Panc1 (cell line): ENCODE data around the gene PCNX1. TPM values are rescaled to one million over a fixed set of nuclear protein-coding genes. Genes with fewer than 3 reads are reported as not detected.
"Not testable (repeated sequence)": the region's sequence is repeated elsewhere in the genome, so short reads cannot be mapped to it uniquely, and the experiment has no call there.

Experiments used
- ATAC-seq: fragments of 200-7000 bp; cut with Tn5 transposase; 2 replicates; pipeline ENCODE4 v1.9.1; 2020; ENCODE audit warnings: mild to moderate bottlenecking, moderate library complexity
- BruUV-seq: library from RNA; stranded (reverse); fragments of 400-500 nt; replicated peaks from 2 replicates; lab custom pipeline; 2021; lab: Mats Ljungman, UMichigan
- CTCF ChIA-PET: fragments of 300-600 bp; sonication (Branson Sonifier 250); formaldehyde crosslinking; loops from one replicate; lab custom pipeline; 2022; ENCODE audit warnings: antibody characterized with exemption; lab: Charles Lee
- POLR2A ChIA-PET: fragments of 300-600 bp; sonication (Branson Sonifier 250); formaldehyde crosslinking; loops from one replicate; lab custom pipeline; 2022; ENCODE audit warnings: antibody characterized with exemption; lab: Charles Lee
- DNase-seq: peaks from one replicate; pipeline ENCODE4 v3.0.0-alpha.2; 2010; ENCODE audit warnings: low read depth, low spot score
- H3K27ac ChIP-seq: 2 replicates; pipeline ENCODE4 v1.5.1; 2011; ENCODE audit warnings: mild to moderate bottlenecking, low read length, inconsistent platforms
- H3K27me3 ChIP-seq: fragments of 200-500 bp; sonication (Bioruptor generic); 2 replicates; pipeline ENCODE4 v1.6.0; 2014; ENCODE audit warnings: low read length, inconsistent platforms; ENCODE audit not compliant: control insufficient read depth, insufficient read depth
- H3K36me3 ChIP-seq: fragments of 200-500 bp; sonication (Bioruptor generic); 2 replicates; pipeline ENCODE4 v1.5.1; 2014; ENCODE audit warnings: inconsistent platforms, mild to moderate bottlenecking, low read length, moderate library complexity; ENCODE audit not compliant: control insufficient read depth, insufficient read depth
- H3K4me1 ChIP-seq: 2 replicates; pipeline ENCODE4 v1.5.1; 2011; ENCODE audit warnings: inconsistent platforms, mild to moderate bottlenecking, low read length, moderate library complexity; ENCODE audit not compliant: control insufficient read depth, insufficient read depth
- H3K4me3 ChIP-seq, 2 experiments: 2 replicates each; pipeline ENCODE4 v1.5.1; 2011 to 2012; ENCODE audit warnings: low read depth in 2 of 2, low read length in 2 of 2, mild to moderate bottlenecking in 2 of 2, inconsistent platforms in 1 of 2, moderate library complexity in 1 of 2
- H3K9me3 ChIP-seq: fragments of 200-500 bp; sonication (Bioruptor generic); 2 replicates; pipeline ENCODE4 v1.5.1; 2014; ENCODE audit warnings: low read depth, mild to moderate bottlenecking, inconsistent platforms, low read length, moderate library complexity; ENCODE audit not compliant: control insufficient read depth, insufficient read depth
- POLR2AphosphoS5 ChIP-seq: IDR thresholded peaks from 2 replicates; pipeline ENCODE4 v1.6.1; 2012; ENCODE audit warnings: mild to moderate bottlenecking, low read depth, low read length, moderate library complexity
- in situ Hi-C: cut with HindIII; loops from 2 replicates; pipeline ENCODE4 v1.10.0; 2016; ENCODE audit warnings: low sequenced_read_pairs, low pct_unique_long_range_greater_than_20kb
- intact Hi-C: fragments of 100-400 bp; cut with micrococcal nuclease; formaldehyde crosslinking; loops from one replicate; pipeline ENCODE4 v1.10.0; 2022; ENCODE audit not compliant: unreplicated experiment
- total RNA-seq: library from RNA; stranded (reverse); gene quantifications from one replicate; pipeline ENCODE4 v1.2.1, GENCODE V29; 2021; ENCODE audit not compliant: unreplicated experiment
- TF ChIP-seq, protein P1 (sequence below): fragments of 450-650 bp; IDR thresholded peaks from 2 replicates; pipeline ENCODE4 v1.5.1; 2017; ENCODE audit warnings: mild to moderate bottlenecking
- TF ChIP-seq, protein P2 (sequence below), 2 experiments: IDR thresholded peaks; 2 replicates each; pipeline ENCODE4 v1.6.1; 2011 to 2012; ENCODE audit warnings: low read depth in 2 of 2, control low read depth in 1 of 2, low read length in 1 of 2, mild to moderate bottlenecking in 1 of 2, moderate library complexity in 1 of 2; ENCODE audit not compliant: insufficient read depth in 1 of 2

The PCNX1 gene
- total RNA-seq, 1 experiment from 2014 or later, result 30.5 TPM

DNA sequence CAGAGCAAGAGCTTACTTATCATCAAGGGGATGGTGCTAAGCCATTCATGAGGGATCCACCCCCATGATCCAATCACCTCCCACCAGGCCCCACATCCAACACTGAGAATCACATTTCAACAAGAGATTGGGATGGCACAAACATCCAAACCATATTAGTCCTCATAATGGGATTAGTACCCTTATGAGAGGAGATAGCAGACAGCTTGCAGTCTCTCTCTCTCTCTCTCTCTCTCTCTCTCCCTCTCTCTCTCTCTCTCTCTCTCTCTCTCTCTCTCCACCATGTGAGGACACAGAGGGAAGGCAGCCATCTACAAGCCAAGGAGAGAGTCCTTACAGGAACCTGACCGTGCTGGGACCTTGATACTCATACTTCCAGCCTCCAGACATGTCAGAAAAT, 26.4 kb upstream of the PCNX1 start:
- H3K27ac ChIP-seq, in situ Hi-C loops, CTCF ChIA-PET, H3K27me3 ChIP-seq, ATAC-seq, intact Hi-C loops, H3K36me3 ChIP-seq, H3K4me1 ChIP-seq, POLR2A ChIA-PET, H3K4me3 ChIP-seq, DNase-seq, BruUV-seq, H3K9me3 ChIP-seq: not testable (repeated sequence)

DNA sequence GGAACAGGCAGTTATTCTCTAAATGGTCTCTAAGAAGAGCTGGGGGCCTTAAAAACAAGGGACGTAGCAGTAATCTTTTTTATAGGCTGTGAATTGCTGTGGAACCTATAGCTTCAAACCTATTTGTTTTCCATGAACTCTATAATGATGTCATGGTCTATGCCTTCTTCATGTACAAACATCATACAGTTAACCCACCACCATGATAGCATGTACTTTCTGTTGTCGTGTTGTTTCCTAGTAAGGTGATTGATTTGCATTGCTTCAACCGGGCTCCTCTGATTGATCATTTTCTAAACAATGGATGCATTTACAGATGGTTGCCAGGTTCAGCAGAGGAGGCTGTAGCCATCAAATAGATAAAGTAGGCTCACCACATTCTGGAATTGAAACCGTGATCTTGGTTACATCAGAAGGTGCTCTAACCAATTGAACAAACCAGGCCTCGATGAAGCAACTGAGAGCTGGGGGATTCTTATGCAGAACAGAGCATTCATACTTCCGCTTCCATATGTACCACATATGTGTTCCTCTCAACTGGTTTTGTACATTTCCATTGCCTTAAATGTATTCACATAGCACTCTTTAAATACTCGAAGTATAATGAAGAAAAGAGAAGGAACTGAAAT, 25.6 kb upstream of the PCNX1 start:
- H3K27ac ChIP-seq, result no peak overlapping the region
- in situ Hi-C loops (no loop called here), intact Hi-C loops (no loop called here)
- no peaks in the 10 kb centered on the region for H3K36me3 ChIP-seq
- no peak overlapping the region for H3K4me3 ChIP-seq
- ATAC-seq, result no peak
- no peaks in the 10 kb centered on the region for H3K4me1 ChIP-seq
- ChIA-PET POLR2A (no interaction called here), CTCF (no interaction called here)
- DNase-seq, result no peak
- BruUV-seq, result no TSS peak
- no peaks in the 10 kb centered on the region for H3K27me3 ChIP-seq
- TF ChIP-seq, protein P1, sequence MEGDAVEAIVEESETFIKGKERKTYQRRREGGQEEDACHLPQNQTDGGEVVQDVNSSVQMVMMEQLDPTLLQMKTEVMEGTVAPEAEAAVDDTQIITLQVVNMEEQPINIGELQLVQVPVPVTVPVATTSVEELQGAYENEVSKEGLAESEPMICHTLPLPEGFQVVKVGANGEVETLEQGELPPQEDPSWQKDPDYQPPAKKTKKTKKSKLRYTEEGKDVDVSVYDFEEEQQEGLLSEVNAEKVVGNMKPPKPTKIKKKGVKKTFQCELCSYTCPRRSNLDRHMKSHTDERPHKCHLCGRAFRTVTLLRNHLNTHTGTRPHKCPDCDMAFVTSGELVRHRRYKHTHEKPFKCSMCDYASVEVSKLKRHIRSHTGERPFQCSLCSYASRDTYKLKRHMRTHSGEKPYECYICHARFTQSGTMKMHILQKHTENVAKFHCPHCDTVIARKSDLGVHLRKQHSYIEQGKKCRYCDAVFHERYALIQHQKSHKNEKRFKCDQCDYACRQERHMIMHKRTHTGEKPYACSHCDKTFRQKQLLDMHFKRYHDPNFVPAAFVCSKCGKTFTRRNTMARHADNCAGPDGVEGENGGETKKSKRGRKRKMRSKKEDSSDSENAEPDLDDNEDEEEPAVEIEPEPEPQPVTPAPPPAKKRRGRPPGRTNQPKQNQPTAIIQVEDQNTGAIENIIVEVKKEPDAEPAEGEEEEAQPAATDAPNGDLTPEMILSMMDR, result no peak
- no peak for TF ChIP-seq POLR2AphosphoS5
- no peaks in the 10 kb centered on the region for H3K9me3 ChIP-seq

DNA sequence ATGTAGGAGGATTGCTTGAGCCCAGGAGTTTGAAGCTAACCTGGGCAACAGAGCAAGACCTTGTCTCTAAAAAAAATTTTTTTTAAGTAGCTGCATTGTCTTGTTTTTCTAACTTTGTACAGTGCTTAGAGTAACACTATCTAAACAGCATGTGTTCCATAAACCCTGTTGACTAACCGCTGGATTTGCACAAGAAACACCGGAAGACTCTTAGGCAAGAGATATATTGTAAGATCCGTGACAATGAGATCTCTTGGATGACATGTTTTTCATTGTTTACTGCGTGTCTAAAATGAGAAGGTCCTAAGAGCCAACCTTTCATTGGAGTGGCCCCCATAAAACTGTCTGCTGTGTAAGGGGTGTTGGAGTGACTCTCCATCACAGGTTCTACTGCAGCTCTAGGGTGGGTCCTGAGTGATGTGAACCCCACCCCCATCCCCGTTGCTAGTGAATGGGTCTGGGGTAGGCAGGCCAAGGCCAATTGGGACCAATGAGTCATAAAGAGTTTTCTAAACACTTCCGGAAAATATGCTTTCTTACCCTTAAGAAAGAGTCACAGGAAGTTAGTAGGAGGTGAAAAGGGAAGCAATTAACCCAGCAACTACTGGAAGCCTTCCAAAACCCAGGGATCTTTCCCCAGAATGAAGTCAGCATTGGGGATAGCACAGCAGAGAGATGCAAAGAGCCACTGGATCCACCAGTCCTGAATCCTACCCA, 24.3 kb upstream of the PCNX1 start:
- no peak for ATAC-seq

More for the DNA sequence above, 24.3 kb upstream of the PCNX1 start:
- Histone ChIP-seq H3K27me3 (peaks cover 3% of the 10 kb centered on the region; the same call in 1 of the 2 replicates), H3K36me3 (no peaks in the 10 kb centered on the region), H3K4me3 (no peak overlapping the region), H3K9me3 (no peaks in the 10 kb centered on the region), H3K4me1 (no peaks in the 10 kb centered on the region), H3K27ac (no peak overlapping the region)
- no peak for DNase-seq
- intact Hi-C loops (no loop called here), in situ Hi-C loops (no loop called here)
- no TSS peak for BruUV-seq
- CTCF ChIA-PET, result interaction anchor here (0.6 kb wide), 1 partner anchor 76 kb away, joined by 3 read pairs; no protein-coding TSS in a partner anchor
- POLR2A ChIA-PET, result no interaction called here
- TF ChIP-seq, protein P2, sequence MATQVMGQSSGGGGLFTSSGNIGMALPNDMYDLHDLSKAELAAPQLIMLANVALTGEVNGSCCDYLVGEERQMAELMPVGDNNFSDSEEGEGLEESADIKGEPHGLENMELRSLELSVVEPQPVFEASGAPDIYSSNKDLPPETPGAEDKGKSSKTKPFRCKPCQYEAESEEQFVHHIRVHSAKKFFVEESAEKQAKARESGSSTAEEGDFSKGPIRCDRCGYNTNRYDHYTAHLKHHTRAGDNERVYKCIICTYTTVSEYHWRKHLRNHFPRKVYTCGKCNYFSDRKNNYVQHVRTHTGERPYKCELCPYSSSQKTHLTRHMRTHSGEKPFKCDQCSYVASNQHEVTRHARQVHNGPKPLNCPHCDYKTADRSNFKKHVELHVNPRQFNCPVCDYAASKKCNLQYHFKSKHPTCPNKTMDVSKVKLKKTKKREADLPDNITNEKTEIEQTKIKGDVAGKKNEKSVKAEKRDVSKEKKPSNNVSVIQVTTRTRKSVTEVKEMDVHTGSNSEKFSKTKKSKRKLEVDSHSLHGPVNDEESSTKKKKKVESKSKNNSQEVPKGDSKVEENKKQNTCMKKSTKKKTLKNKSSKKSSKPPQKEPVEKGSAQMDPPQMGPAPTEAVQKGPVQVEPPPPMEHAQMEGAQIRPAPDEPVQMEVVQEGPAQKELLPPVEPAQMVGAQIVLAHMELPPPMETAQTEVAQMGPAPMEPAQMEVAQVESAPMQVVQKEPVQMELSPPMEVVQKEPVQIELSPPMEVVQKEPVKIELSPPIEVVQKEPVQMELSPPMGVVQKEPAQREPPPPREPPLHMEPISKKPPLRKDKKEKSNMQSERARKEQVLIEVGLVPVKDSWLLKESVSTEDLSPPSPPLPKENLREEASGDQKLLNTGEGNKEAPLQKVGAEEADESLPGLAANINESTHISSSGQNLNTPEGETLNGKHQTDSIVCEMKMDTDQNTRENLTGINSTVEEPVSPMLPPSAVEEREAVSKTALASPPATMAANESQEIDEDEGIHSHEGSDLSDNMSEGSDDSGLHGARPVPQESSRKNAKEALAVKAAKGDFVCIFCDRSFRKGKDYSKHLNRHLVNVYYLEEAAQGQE (IDR thresholded peaks at IDR 0.05; ENCODE audit: insufficient read depth in 1 of 2, low read depth in 2 of 2, low read length in 1 of 2), result no peak
